Right lobe of liver (tissue), 4 donors: ENCODE data around the gene AGAP2.

ENCODE experiments used
- CTCF ChIP-seq, 4 donors: fragments of 200-600 bp in 3 of 4; fragments of 450-650 bp in 1 of 4; IDR thresholded peaks; one replicate each; pipeline versions ENCODE4 v1.5.1 to v1.8.0; 2016 to 2022; ENCODE audit warnings: antibody characterized with exemption in 4 of 4, mild to moderate bottlenecking in 2 of 4
- POLR2A ChIP-seq: fragments of 450-650 bp; IDR thresholded peaks from one replicate; pipeline ENCODE4 v1.6.1; 2017; ENCODE audit warnings: antibody characterized with exemption, mild to moderate bottlenecking
- donor health status: DM: no; HTN: no; CAD: no.
- donor health status: DM: no; HTN: no; CAD: no.
- donor health status: DM: no; HTN: yes; CAD: no.

DNA sequence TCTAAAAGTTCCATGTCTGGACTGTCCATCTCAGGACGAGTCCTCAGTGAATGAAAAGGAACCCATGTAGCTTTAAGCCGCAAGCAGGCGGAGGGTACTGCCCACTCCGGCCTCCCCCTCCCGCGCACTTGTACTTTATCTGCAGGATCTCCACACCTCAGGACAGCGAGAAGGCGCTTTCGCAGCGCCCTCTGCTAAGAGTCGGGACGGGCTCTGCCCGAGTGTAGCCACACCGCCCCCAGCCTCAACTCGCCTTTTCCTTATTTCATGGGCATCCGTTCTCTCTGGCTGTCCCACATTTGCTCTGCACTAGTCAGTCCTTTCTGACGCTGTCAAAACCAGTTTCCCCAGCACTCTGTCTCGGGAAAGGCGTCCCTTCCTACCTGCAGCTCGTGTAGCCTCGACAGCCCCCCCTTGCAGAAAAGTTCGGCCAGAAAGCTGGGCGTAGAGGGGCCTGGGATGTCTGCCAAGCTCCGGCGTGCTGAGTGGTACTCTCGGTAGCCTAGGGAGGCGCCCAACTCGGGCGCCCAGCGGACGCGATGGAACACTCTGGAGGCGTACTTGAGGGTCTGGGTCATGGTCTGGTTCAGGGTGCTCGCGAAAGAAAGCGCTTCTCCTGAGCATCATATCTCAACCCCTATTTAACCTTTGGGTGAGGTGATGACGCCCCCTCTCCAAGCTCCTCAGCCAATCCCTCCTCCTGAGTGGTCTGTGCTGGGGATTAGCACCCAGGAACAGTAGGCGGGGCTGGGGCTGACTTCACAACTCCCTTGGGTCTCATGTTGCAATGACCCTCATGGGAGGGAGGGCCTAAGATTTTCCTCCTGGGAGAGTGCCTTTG lies 28.1 kb upstream of the AGAP2 start, which contains the start of gene CYP27B1:
- TF ChIP-seq CTCF (IDR thresholded peaks at IDR 0.05) (no peak), POLR2A (no peak)
